OCI-M2 (cell line): ENCODE measurements around the gene PIPOX.
"Not testable (repeated sequence)": the region's sequence is repeated elsewhere in the genome, so short reads cannot be mapped to it uniquely, and the experiment has no call there.

ENCODE experiments used
- DNase-seq: peaks from one replicate; lab custom pipeline; 2025; ENCODE audit not compliant: unreplicated experiment; lab: John Stamatoyannopoulos, UW

The PIPOX gene

GRCh38 chr17:29073045-29073444 lies 30.1 kb downstream of the PIPOX start:
- no peak for DNase-seq

GRCh38 chr17:29073520-29073919 lies 30.6 kb downstream of the PIPOX start:
- DNase-seq: no peak

- no peak for DNase-seq
These were observed 31.5 kb downstream of the PIPOX start for GRCh38 chr17:29074488-29074887.

GRCh38 chr17:29076087-29076486 lies 33.1 kb downstream of the PIPOX start:
- DNase-seq: no peak

GRCh38 chr17:29076722-29077121 lies 33.8 kb downstream of the PIPOX start:
- no peak for DNase-seq

- no peak for DNase-seq
These were observed 34.4 kb downstream of the PIPOX start for GRCh38 chr17:29077320-29077719.

GRCh38 chr17:29078183-29079045 lies 35.5 kb downstream of the PIPOX start:
- DNase-seq: no peak

- DNase-seq: no peak
These were observed 36.5 kb downstream of the PIPOX start for GRCh38 chr17:29079433-29079832.

GRCh38 chr17:29079887-29080286 lies 36.9 kb downstream of the PIPOX start:
- DNase-seq: no peak

GRCh38 chr17:29080323-29080722 lies 37.4 kb downstream of the PIPOX start:
- DNase-seq: no peak

- DNase-seq: no peak
These were observed 38.0 kb downstream of the PIPOX start for GRCh38 chr17:29080965-29081364.

GRCh38 chr17:29084541-29085146 lies 41.7 kb downstream of the PIPOX start:
- no peak for DNase-seq

- no peak for DNase-seq
These were observed 42.3 kb downstream of the PIPOX start for GRCh38 chr17:29085223-29085622.

- no peak for DNase-seq
These were observed 43.8 kb downstream of the PIPOX start for GRCh38 chr17:29086628-29087332.

GRCh38 chr17:29088782-29089181 lies 45.8 kb downstream of the PIPOX start:
- DNase-seq: not testable (repeated sequence)

GRCh38 chr17:29089601-29090044 lies 46.7 kb downstream of the PIPOX start:
- DNase-seq: no peak

GRCh38 chr17:29090108-29090507 lies 47.2 kb downstream of the PIPOX start:
- DNase-seq: no peak

GRCh38 chr17:29090750-29091605 lies 48.0 kb downstream of the PIPOX start:
- no peak for DNase-seq

GRCh38 chr17:29091606-29092289 lies 48.8 kb downstream of the PIPOX start:
- DNase-seq: no peak
